ENCODE measurements around the gene OPN3. TPM values are rescaled to one million over a fixed set of nuclear protein-coding genes. Genes with fewer than 3 reads are reported as not detected.

The OPN3 gene
- total RNA-seq, 1 donor from 2014 or later, result 14.4 TPM

DNA sequence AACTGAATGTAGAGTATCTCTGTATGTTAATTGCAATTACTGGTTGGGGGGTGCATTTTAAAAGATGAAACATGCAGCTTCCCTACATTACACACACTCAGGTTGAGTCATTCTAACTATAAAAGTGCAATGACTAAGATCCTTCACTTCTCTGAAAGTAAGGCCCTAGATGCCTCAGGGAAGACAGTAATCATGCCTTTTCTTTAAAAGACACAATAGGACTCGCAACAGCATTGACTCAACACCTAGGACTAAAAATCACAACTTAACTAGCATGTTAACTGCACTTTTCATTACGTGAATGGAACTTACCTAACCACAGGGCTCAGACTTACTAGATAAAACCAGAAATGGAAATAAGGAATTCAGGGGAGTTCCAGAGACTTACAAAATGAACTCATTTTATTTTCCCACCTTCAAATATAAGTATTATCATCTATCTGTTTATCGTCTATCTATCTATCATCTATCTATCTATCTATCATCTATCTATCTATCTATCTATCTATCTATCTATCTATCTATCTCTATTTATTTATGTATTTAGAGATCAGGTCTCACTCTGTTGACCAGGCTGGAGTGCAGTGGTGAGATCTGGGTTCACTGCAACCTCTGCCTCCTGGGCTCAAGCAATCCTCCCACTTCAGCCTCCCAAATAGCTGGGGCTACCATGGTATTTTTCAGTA lies 47.8 kb downstream of the OPN3 start:
- H3K4me3 Mint-ChIP-seq, result no peak overlapping the region
- no peaks in the 10 kb centered on the region for H3K27me3 Mint-ChIP-seq (ENCODE audit: low read depth)
- no peak for DNase-seq (ENCODE audit: low spot score in 2 of 2, unreplicated experiment in 2 of 2)
- TF ChIP-seq, protein P1, sequence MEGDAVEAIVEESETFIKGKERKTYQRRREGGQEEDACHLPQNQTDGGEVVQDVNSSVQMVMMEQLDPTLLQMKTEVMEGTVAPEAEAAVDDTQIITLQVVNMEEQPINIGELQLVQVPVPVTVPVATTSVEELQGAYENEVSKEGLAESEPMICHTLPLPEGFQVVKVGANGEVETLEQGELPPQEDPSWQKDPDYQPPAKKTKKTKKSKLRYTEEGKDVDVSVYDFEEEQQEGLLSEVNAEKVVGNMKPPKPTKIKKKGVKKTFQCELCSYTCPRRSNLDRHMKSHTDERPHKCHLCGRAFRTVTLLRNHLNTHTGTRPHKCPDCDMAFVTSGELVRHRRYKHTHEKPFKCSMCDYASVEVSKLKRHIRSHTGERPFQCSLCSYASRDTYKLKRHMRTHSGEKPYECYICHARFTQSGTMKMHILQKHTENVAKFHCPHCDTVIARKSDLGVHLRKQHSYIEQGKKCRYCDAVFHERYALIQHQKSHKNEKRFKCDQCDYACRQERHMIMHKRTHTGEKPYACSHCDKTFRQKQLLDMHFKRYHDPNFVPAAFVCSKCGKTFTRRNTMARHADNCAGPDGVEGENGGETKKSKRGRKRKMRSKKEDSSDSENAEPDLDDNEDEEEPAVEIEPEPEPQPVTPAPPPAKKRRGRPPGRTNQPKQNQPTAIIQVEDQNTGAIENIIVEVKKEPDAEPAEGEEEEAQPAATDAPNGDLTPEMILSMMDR (IDR thresholded peaks at IDR 0.05; ENCODE audit: unreplicated experiment), result no peak
- peaks cover 8% of the 10 kb centered on the region for H3K36me3 Mint-ChIP-seq
- no peak overlapping the region for H3K27ac Mint-ChIP-seq
- peaks cover 26% of the 10 kb centered on the region for H3K4me1 Mint-ChIP-seq
- no peaks in the 10 kb centered on the region for H3K9me3 Mint-ChIP-seq

DNA sequence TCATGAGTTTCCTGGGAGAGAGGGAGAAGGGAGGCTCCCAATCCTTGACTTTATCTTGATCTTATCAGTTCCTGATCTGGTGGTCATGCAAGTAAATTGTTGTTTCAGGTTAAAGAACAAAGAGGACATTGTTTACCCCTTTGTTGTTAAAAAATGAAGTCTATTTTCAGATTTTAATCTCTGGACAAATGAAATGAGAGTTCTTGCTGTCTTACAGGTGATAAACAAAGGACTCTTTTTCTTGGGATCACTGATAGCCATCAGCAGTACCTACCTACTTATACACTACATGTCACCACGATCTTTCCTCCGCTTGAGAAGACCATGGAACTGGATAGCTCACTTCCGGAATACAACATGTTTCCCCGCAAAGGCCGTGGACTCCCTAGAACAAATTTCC lies 48.4 kb downstream of the OPN3 start:
- no peaks in the 10 kb centered on the region for H3K27me3 Mint-ChIP-seq (ENCODE audit: low read depth)
- no peaks in the 10 kb centered on the region for H3K9me3 Mint-ChIP-seq
- DNase-seq (ENCODE audit: low spot score in 2 of 2, unreplicated experiment in 2 of 2), result no peak
- peaks cover 8% of the 10 kb centered on the region for H3K36me3 Mint-ChIP-seq
- H3K4me1 Mint-ChIP-seq, result peaks cover 26% of the 10 kb centered on the region
- TF ChIP-seq, protein P1 (IDR thresholded peaks at IDR 0.05; ENCODE audit: unreplicated experiment), result no peak
- peak overlapping the region; percentile 93 for H3K27ac Mint-ChIP-seq
- no peak overlapping the region for H3K4me3 Mint-ChIP-seq

DNA sequence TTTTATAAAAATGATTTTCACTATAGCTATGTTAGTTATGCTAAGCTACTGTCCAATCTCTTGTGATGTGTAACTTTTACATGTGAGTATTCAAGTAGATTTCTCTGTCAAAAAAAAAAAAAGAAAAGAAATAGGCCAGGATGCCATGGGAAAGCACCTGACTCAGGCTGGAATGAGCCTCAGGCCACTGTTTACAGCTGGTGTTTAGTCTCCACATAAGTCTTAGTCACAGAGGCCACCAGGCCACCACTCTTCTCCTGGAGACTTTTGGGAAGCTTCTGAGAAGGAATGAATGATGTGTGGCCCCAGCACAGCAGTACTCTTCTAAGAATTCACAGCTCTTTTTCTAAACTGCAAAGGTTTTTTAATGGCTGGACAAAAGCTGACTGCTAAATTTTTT lies 48.9 kb downstream of the OPN3 start:
- H3K36me3 Mint-ChIP-seq, result peaks cover 8% of the 10 kb centered on the region
- TF ChIP-seq, protein P1 (IDR thresholded peaks at IDR 0.05; ENCODE audit: unreplicated experiment), result no peak
- H3K27ac Mint-ChIP-seq, result peak overlapping the region; percentile 93
- DNase-seq (ENCODE audit: low spot score in 2 of 2, unreplicated experiment in 2 of 2), result no peak
- H3K4me1 Mint-ChIP-seq, result peaks cover 26% of the 10 kb centered on the region
- H3K27me3 Mint-ChIP-seq (ENCODE audit: low read depth), result no peaks in the 10 kb centered on the region
- H3K4me3 Mint-ChIP-seq, result no peak overlapping the region
- H3K9me3 Mint-ChIP-seq, result no peaks in the 10 kb centered on the region

GRCh38 chr1:241590719-241591118 lies 49.5 kb downstream of the OPN3 start:
- TF ChIP-seq, protein P1 (IDR thresholded peaks at IDR 0.05; ENCODE audit: unreplicated experiment), result no peak
- Mint-ChIP-seq H3K4me3 (no peak overlapping the region), H3K36me3 (peaks cover 8% of the 10 kb centered on the region), H3K27me3 (ENCODE audit: low read depth) (no peaks in the 10 kb centered on the region), H3K9me3 (no peaks in the 10 kb centered on the region), H3K27ac (peak overlapping the region; percentile 93), H3K4me1 (peaks cover 26% of the 10 kb centered on the region)
- no peak for DNase-seq (ENCODE audit: low spot score in 2 of 2, unreplicated experiment in 2 of 2)

DNA sequence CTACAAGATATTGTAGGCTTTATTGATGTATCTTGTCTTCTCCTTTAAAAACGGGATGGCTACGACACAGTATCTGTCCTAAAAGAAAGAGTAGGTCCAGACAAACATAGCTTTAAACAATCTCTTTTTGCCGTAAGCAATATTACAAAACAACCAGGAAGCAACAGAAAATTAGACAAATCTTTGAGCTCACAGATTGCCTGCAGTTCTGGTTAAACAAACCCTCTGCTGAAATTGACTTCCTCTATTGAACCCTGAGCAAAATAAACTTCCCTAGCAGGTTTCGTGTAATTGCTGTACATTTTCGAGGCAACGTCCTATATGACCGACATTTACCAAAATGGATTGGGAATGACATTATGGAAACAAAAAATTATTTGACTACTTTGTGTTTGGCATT lies 50.6 kb downstream of the OPN3 start:
- TF ChIP-seq, protein P1 (IDR thresholded peaks at IDR 0.05; ENCODE audit: unreplicated experiment), result no peak
- Mint-ChIP-seq H3K4me1 (peaks cover 26% of the 10 kb centered on the region), H3K4me3 (no peak overlapping the region), H3K36me3 (peaks cover 6% of the 10 kb centered on the region), H3K27me3 (ENCODE audit: low read depth) (no peaks in the 10 kb centered on the region), H3K9me3 (no peaks in the 10 kb centered on the region), H3K27ac (no peak overlapping the region)
- no peak for DNase-seq (ENCODE audit: low spot score in 2 of 2, unreplicated experiment in 2 of 2)
